ENCODE measurements around the gene MACROD2. TPM values are rescaled to one million over a fixed set of nuclear protein-coding genes. Genes with fewer than 3 reads are reported as not detected.

MACROD2 gene
- total RNA-seq, 4 donors from 2014 or later, result 12.6 to 60.3 (median 18.9) TPM

DNA sequence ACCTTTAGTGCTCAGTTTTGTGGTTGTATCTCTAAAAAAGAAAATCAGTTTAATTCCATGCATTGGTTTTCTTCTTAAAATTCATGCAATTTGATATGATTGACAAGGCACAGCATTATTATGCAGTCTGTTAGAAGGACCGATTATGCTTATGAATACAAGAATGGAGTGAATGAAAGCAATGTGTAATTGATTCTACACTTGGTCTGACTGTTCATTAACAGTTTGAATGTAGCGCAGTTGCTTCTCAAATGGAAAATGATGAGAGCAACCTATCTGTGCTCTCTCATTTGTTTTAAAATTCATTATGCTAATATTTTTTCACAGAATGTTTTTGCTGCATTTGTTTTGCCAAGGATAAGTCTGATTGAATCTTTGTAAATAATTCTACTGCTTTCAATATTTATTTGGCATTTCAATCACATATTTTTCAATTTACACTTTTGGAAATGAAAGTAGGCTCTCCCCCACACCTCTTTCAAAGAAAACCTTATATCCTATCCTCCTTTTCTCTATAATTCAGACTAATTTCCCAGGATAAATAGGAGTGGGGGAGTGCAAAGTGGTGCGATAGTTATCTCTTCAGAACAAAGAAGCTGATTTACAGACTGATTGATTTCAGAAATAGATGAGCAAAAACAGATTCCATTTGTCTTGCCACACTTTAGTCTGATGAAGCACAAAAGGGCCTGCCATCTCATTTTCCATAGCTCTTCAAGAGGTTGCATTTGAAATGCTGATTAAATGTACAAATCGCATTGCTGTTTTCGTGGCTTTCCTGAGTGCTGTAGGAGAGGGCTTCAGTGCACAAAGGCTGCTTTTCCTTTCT is 1227.4 kb downstream of the MACROD2 start:
- no peak for DNase-seq (ENCODE audit: low spot score in 2 of 2)
- H3K27me3 ChIP-seq, result no peaks in the 10 kb centered on the region
- H3K9me3 ChIP-seq, result no peaks in the 10 kb centered on the region
- WGBS, result 77% methylated on average over 5 of the region's 5 CpGs
- no peaks in the 10 kb centered on the region for H3K36me3 ChIP-seq
- H3K4me1 ChIP-seq, result peaks cover 12% of the 10 kb centered on the region
- TF ChIP-seq EP300 (IDR thresholded peaks at IDR 0.05) (no peak), POLR2A (IDR thresholded peaks at IDR 0.05) (no peak), POLR2AphosphoS5 (IDR thresholded peaks at IDR 0.05) (no peak)
- TF ChIP-seq, protein P1, sequence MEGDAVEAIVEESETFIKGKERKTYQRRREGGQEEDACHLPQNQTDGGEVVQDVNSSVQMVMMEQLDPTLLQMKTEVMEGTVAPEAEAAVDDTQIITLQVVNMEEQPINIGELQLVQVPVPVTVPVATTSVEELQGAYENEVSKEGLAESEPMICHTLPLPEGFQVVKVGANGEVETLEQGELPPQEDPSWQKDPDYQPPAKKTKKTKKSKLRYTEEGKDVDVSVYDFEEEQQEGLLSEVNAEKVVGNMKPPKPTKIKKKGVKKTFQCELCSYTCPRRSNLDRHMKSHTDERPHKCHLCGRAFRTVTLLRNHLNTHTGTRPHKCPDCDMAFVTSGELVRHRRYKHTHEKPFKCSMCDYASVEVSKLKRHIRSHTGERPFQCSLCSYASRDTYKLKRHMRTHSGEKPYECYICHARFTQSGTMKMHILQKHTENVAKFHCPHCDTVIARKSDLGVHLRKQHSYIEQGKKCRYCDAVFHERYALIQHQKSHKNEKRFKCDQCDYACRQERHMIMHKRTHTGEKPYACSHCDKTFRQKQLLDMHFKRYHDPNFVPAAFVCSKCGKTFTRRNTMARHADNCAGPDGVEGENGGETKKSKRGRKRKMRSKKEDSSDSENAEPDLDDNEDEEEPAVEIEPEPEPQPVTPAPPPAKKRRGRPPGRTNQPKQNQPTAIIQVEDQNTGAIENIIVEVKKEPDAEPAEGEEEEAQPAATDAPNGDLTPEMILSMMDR (IDR thresholded peaks at IDR 0.05), result no peak
- no peak overlapping the region for H3K4me3 ChIP-seq
- no peak overlapping the region for H3K27ac ChIP-seq

DNA sequence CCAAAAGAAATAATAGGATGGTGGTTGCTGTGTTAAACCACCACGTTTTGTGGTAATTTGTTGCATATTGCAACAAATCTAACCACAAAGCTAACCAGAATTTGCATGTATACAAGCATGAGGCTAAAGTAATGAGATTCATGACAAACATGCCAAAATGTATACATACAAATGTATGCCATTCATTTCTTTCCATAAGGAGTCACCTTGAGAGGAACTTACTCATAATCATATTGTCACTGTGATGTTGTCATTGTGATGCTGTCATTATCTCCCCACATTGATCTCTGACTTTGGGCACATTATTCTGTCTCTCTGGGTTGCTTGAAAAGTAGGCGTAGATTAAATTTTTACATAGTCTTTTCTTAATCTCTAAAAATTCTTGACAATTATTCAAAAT is 1228.9 kb downstream of the MACROD2 start:
- WGBS, result 78% methylated on average over 2 of the region's 2 CpGs
- no peaks in the 10 kb centered on the region for H3K27me3 ChIP-seq
- no peak for TF ChIP-seq POLR2AphosphoS5 (IDR thresholded peaks at IDR 0.05)
- TF ChIP-seq, protein P1 (IDR thresholded peaks at IDR 0.05), result no peak
- no peaks in the 10 kb centered on the region for H3K36me3 ChIP-seq
- DNase-seq (ENCODE audit: low spot score in 2 of 2), result no peak
- no peaks in the 10 kb centered on the region for H3K9me3 ChIP-seq
- H3K4me1 ChIP-seq, result peaks cover 12% of the 10 kb centered on the region
- no peak overlapping the region for H3K27ac ChIP-seq
- H3K4me3 ChIP-seq, result no peak overlapping the region

DNA sequence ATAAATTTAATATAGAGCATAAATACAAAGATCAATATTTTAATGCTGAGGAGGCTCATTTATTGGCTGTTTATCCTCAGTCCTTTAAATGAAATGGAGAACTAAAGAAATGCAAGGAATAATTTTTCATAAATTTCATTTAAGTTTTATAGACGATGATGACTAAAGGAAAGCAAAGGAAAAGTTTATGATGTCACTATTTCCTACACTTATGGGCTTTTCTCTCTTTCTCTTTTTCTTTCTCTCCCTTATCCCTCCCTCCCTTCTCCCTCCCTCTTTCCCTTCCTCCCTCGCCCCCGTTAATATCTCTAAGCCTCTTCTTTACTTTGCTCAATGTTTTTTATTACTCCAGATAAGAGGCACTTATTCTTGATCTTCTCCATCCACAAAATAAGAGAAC is 1231.8 kb downstream of the MACROD2 start:
- no peaks in the 10 kb centered on the region for H3K36me3 ChIP-seq
- no peak for TF ChIP-seq EP300 (IDR thresholded peaks at IDR 0.05)
- no peak for TF ChIP-seq POLR2AphosphoS5 (IDR thresholded peaks at IDR 0.05)
- TF ChIP-seq, protein P1 (IDR thresholded peaks at IDR 0.05), result no peak
- TF ChIP-seq POLR2A (IDR thresholded peaks at IDR 0.05), result no peak
- 83% methylated on average over 3 of the region's 3 CpGs for WGBS
- no peak for DNase-seq (ENCODE audit: low spot score in 2 of 2)
- no peaks in the 10 kb centered on the region for H3K4me1 ChIP-seq
- H3K4me3 ChIP-seq, result no peak overlapping the region
- no peak overlapping the region for H3K27ac ChIP-seq
- H3K9me3 ChIP-seq, result no peaks in the 10 kb centered on the region
- no peaks in the 10 kb centered on the region for H3K27me3 ChIP-seq

DNA sequence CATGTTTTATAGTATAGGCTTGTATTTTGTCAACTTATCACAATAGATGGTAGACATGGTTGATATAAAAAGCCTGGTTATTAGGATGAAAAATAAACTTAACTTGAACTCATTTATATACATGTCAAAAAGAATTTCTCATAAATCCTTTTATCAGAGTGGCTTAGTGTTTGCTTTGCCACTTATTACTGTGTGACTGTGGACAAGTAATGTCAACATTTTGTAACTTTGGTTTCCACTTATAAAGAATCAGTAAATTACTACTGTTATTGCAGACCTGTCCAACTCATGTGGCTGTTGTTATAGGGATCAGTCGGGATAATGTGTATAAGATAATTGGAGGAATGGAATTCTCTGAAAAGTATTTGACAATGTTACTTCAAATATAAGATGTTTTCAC is 1236.9 kb downstream of the MACROD2 start:
- Histone ChIP-seq H3K4me3 (no peak overlapping the region), H3K36me3 (no peaks in the 10 kb centered on the region), H3K9me3 (no peaks in the 10 kb centered on the region), H3K4me1 (no peaks in the 10 kb centered on the region), H3K27ac (no peak overlapping the region), H3K27me3 (no peaks in the 10 kb centered on the region)
- no peak for DNase-seq (ENCODE audit: low spot score in 2 of 2)
- TF ChIP-seq, protein P1 (IDR thresholded peaks at IDR 0.05), result no peak
- no peak for TF ChIP-seq EP300 (IDR thresholded peaks at IDR 0.05)
- TF ChIP-seq POLR2AphosphoS5 (IDR thresholded peaks at IDR 0.05), result no peak
- TF ChIP-seq POLR2A (IDR thresholded peaks at IDR 0.05), result no peak
- 97% methylated on average over 1 of the region's 1 CpG for WGBS

DNA sequence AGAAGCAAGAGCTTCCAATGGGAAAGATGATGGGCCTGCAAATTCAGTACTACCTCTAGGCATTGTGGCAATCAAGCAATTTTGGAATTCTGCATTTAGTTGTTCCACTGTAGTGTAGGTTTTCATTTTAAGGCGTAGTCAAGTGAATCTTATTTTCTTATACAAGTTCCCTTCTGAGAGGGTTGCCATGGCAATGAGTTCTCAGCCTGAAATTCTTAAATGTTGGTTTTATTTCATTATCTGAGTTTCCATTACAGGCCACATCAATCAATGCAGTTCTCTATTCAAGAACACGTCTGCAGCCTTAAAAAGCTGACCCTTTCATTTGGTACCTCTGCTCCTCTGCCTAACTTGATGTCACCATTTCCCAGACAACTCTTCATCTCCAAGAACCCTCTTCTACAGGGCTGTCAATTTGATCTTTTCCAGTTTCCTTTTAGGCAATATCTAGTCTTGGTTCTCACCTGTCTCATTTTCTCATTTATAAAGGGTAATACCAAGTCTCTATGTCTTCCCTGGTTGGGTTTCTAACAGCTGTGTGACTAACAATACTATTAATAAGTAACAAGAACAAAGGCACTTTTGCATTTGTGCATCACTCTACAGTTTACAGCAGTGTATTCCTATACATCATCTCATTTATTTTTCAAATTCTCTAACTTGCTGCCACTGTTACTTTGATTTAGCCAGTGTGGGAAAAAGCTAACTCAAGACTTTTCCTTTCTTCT is 1240.3 kb downstream of the MACROD2 start:
- H3K36me3 ChIP-seq, result no peaks in the 10 kb centered on the region
- TF ChIP-seq EP300 (IDR thresholded peaks at IDR 0.05) (no peak), POLR2A (IDR thresholded peaks at IDR 0.05) (no peak), POLR2AphosphoS5 (IDR thresholded peaks at IDR 0.05) (no peak)
- TF ChIP-seq, protein P1 (IDR thresholded peaks at IDR 0.05), result no peak
- no peak for DNase-seq (ENCODE audit: low spot score in 2 of 2)
- H3K4me1 ChIP-seq, result no peaks in the 10 kb centered on the region
- no peak overlapping the region for H3K4me3 ChIP-seq
- WGBS, result 83% methylated on average over 2 of the region's 2 CpGs
- no peaks in the 10 kb centered on the region for H3K9me3 ChIP-seq
- no peak overlapping the region for H3K27ac ChIP-seq
- no peaks in the 10 kb centered on the region for H3K27me3 ChIP-seq

Data from suprapubic skin (tissue), 4 donors.